DND-41 (cell line): Measurements from ENCODE around the gene DPPA4.
"Not testable (repeated sequence)": the region's sequence is repeated elsewhere in the genome, so short reads cannot be mapped to it uniquely, and the experiment has no call there.

ENCODE experiments used
- ATAC-seq: fragments of 200-7000 bp; cut with Tn5 transposase; 3 replicates; pipeline ENCODE4 v1.9.1; 2021; ENCODE audit warnings: low read depth; ENCODE audit not compliant: insufficient read depth
- DNase-seq: peaks from one replicate; pipeline ENCODE4 v3.0.0-alpha.2; 2020
- H2AFZ ChIP-seq: 2 replicates; pipeline ENCODE4 v1.6.0; 2012; ENCODE audit warnings: low read depth, low read length
- H3K27ac ChIP-seq: 2 replicates; pipeline ENCODE4 v1.5.1; 2012; ENCODE audit warnings: low read length, inconsistent platforms
- H3K27me3 ChIP-seq: fragments of 200-600 bp; sonication (generic); 2 replicates; pipeline ENCODE4 v1.6.0; 2012; ENCODE audit warnings: low read length, mild to moderate bottlenecking, inconsistent platforms; ENCODE audit not compliant: insufficient read depth, poor library complexity
- H3K36me3 ChIP-seq: 2 replicates; pipeline ENCODE4 v1.5.1; 2012; ENCODE audit warnings: low read length, inconsistent platforms; ENCODE audit not compliant: insufficient read depth
- H3K4me1 ChIP-seq: 2 replicates; pipeline ENCODE4 v1.5.1; 2012; ENCODE audit warnings: mild to moderate bottlenecking, low read length; ENCODE audit not compliant: insufficient read depth
- H3K4me2 ChIP-seq: 2 replicates; pipeline ENCODE4 v1.6.0; 2012; ENCODE audit warnings: mild to moderate bottlenecking, moderate library complexity, low read length, inconsistent platforms; ENCODE audit not compliant: insufficient read depth
- H3K4me3 ChIP-seq, 2 experiments: fragments of 200-600 bp in 1 of 2; shearing (Covaris generic) in 1 of 2; 2 replicates each; pipeline ENCODE4 v1.5.1; 2012 to 2016; ENCODE audit warnings: inconsistent platforms in 2 of 2, low read length in 2 of 2, mild to moderate bottlenecking in 2 of 2, low read depth in 1 of 2, moderate library complexity in 1 of 2
- H3K79me2 ChIP-seq: 2 replicates; pipeline ENCODE4 v1.6.0; 2012; ENCODE audit warnings: low read length, inconsistent platforms; ENCODE audit not compliant: insufficient read depth
- H3K9ac ChIP-seq: 2 replicates; pipeline ENCODE4 v1.6.0; 2012; ENCODE audit warnings: low read depth, mild to moderate bottlenecking, inconsistent platforms, low read length, moderate library complexity
- H3K9me3 ChIP-seq: 2 replicates; pipeline ENCODE4 v1.5.1; 2012; ENCODE audit warnings: low read length, moderate library complexity, mild to moderate bottlenecking, inconsistent platforms; ENCODE audit not compliant: insufficient read depth, severe bottlenecking
- H4K20me1 ChIP-seq: 2 replicates; pipeline ENCODE4 v1.6.0; 2012; ENCODE audit warnings: low read length; ENCODE audit not compliant: insufficient read depth
- EZH2 ChIP-seq: IDR thresholded peaks from 3 replicates; pipeline ENCODE4 v1.6.1; 2012; ENCODE audit warnings: borderline replicate concordance, low read depth, mild to moderate bottlenecking, moderate library complexity, low read length, inconsistent platforms; ENCODE audit not compliant: severe bottlenecking
- TF ChIP-seq, protein P1 (sequence below): IDR thresholded peaks from 2 replicates; pipeline ENCODE4 v1.5.1; 2012; ENCODE audit warnings: borderline replicate concordance, low read length, moderate library complexity, mild to moderate bottlenecking; ENCODE audit not compliant: poor library complexity, severe bottlenecking; ENCODE audit errors: extremely low read depth

DPPA4 gene

DNA sequence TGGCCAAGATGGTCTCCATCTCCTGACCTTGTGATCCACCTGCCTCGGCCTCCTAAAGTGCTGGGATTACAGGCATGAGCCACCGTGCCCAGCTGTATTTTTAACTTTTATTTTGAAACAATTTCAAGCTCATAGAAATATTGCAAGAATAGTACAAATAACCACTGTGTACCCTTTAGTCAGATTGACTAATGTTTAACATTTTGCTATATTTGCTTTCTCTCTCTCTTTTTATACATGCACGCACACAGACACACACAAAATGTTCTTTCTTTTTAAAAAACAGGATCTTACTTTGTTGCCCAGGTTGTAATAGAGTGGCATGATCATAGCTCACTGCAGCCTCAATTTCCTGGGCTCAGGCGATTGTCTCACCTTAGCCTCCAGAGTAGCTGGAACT, 25.5 kb upstream of the DPPA4 start:
- no peak overlapping the region for H3K4me2 ChIP-seq
- no peaks in the 10 kb centered on the region for H3K36me3 ChIP-seq
- H3K4me3 ChIP-seq, result no peak overlapping the region
- DNase-seq (no peak), ATAC-seq (no peak)
- no peaks in the 10 kb centered on the region for H3K9me3 ChIP-seq
- no peak overlapping the region for H3K9ac ChIP-seq
- no peak overlapping the region for H2AFZ ChIP-seq
- TF ChIP-seq, protein P1, sequence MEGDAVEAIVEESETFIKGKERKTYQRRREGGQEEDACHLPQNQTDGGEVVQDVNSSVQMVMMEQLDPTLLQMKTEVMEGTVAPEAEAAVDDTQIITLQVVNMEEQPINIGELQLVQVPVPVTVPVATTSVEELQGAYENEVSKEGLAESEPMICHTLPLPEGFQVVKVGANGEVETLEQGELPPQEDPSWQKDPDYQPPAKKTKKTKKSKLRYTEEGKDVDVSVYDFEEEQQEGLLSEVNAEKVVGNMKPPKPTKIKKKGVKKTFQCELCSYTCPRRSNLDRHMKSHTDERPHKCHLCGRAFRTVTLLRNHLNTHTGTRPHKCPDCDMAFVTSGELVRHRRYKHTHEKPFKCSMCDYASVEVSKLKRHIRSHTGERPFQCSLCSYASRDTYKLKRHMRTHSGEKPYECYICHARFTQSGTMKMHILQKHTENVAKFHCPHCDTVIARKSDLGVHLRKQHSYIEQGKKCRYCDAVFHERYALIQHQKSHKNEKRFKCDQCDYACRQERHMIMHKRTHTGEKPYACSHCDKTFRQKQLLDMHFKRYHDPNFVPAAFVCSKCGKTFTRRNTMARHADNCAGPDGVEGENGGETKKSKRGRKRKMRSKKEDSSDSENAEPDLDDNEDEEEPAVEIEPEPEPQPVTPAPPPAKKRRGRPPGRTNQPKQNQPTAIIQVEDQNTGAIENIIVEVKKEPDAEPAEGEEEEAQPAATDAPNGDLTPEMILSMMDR, result no peak
- TF ChIP-seq EZH2, result no peak
- no peaks in the 10 kb centered on the region for H3K4me1 ChIP-seq
- H3K79me2 ChIP-seq, result no peaks in the 10 kb centered on the region
- no peak overlapping the region for H3K27ac ChIP-seq
- H4K20me1 ChIP-seq, result no peaks in the 10 kb centered on the region
- no peaks in the 10 kb centered on the region for H3K27me3 ChIP-seq

DNA sequence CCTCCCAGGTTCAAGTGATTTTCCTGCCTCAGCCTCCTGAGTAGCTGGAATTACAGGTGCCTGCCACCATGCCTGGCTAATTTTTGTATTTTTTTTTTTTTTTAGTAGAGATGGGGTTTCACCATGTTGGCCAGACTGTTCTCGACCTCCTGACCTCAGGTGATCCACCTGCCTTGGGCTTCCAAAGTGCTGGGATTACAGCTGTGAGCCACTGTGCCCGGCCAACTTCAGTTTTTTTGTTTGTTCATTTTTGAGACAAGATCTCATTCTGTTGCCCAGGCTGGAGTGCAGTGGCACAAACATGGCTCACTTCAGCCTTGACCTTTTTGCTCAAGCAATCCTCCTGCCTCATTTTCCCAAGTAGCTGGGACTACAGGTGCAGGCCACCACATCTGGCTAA, 21.5 kb upstream of the DPPA4 start:
- H3K27me3 ChIP-seq, H3K4me3 ChIP-seq, H3K36me3 ChIP-seq, H3K4me1 ChIP-seq, H3K9me3 ChIP-seq, H2AFZ ChIP-seq, H3K27ac ChIP-seq, H3K9ac ChIP-seq, H3K79me2 ChIP-seq, ATAC-seq, H3K4me2 ChIP-seq, H4K20me1 ChIP-seq, DNase-seq: not testable (repeated sequence)

DNA sequence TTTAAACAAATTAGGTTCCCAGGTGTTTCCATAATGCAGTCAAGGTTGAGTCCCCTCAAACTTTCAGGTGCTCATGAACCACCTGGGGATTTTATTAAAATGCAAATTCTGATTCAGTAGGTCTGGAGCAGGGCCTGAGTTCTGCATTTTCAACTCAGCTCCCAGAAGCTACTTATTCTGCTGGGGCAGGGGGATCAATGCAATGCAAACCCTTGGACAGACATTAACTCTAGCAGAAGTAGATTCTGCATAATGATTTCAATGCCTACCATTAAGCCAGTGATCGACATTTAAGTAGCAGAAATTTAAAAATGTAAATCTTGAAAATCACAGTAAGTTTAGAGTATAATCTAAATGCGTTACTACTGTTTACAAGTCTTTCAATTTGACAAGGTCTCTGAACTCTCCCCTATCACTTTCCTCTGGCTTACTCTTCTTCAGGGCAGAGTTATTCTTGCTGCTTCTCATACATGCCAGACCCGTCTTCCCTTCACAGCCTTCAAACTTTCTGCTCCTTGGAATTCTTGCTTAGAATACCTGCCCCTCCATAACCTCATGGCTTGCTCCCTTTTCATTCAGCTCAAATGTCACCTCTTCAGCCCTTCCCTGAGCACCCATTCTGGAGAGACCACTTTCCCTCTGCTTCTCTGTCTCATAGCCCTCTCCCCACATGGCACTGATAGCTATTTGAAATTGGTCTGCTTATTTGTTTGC, 19.3 kb upstream of the DPPA4 start:
- H2AFZ ChIP-seq, result no peak overlapping the region
- DNase-seq (no peak), ATAC-seq (no peak)
- H4K20me1 ChIP-seq, result no peaks in the 10 kb centered on the region
- no peak overlapping the region for H3K4me2 ChIP-seq
- no peaks in the 10 kb centered on the region for H3K79me2 ChIP-seq
- no peaks in the 10 kb centered on the region for H3K27me3 ChIP-seq
- H3K9me3 ChIP-seq, result no peaks in the 10 kb centered on the region
- no peaks in the 10 kb centered on the region for H3K4me1 ChIP-seq
- H3K36me3 ChIP-seq, result no peaks in the 10 kb centered on the region
- H3K9ac ChIP-seq, result no peak overlapping the region
- no peak overlapping the region for H3K27ac ChIP-seq
- H3K4me3 ChIP-seq, result no peak overlapping the region
- TF ChIP-seq EZH2, result no peak
- TF ChIP-seq, protein P1, result no peak

DNA sequence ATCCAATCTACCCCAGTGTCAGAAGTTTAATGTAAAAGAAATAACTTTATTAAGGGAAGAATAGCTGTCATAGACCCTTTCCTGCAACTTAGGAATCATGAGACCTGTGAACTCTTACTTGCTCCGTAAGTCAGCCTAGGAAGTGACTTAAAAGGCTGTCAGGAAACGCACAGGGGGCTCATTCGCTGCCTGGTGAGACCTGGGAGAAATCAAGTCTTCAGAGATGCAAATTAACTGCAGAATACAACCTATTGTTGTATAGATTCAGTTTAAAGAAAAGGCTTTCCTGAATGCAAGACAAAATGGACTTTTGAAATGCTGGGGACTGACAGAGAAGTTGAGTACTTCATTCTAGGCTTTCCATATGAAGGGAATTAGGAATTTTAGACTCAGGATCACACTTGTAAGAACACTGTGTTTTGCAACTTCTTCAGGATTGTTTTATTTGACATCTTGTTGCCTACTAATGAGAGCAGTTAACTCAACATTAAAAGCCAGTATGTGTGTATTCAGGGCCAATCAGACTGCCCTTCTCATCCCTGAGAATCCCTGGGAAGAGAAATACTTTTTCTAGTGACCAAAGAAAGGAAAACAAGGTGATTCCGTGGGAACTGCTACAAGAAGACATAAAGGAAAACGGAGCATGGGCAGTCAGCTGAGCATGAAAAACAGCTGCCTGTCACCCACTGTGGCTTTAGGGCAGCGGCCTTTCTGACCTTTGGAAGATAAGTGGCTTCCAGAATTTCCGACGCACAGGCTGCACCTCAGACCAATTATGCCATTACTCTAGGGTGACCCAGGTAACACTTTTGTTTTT, 18.5 kb upstream of the DPPA4 start:
- Histone ChIP-seq H3K4me3 (no peak overlapping the region), H3K4me2 (no peak overlapping the region)
- no peak for DNase-seq

More for the DNA sequence above, 18.5 kb upstream of the DPPA4 start:
- no peak overlapping the region for H3K27ac ChIP-seq
- no peak for ATAC-seq
- H3K4me1 ChIP-seq, result no peaks in the 10 kb centered on the region
- no peak overlapping the region for H2AFZ ChIP-seq
- no peaks in the 10 kb centered on the region for H3K79me2 ChIP-seq
- TF ChIP-seq, protein P1, result no peak
- no peak for TF ChIP-seq EZH2
- H4K20me1 ChIP-seq, result no peaks in the 10 kb centered on the region
- no peaks in the 10 kb centered on the region for H3K27me3 ChIP-seq
- H3K36me3 ChIP-seq, result no peaks in the 10 kb centered on the region
- H3K9me3 ChIP-seq, result no peaks in the 10 kb centered on the region
- H3K9ac ChIP-seq, result no peak overlapping the region
